CD4-positive, alpha-beta T cell treated with Interleukin-6 for 4 hours (primary cell): Measurements from ENCODE around the gene OTUD5.
"Not testable (repeated sequence)": the region's sequence is repeated elsewhere in the genome, so short reads cannot be mapped to it uniquely, and the experiment has no call there.

Experiments
- DNase-seq: peaks from one replicate; pipeline ENCODE4 v3.0.0-alpha.2; 2020; ENCODE audit warnings: mixed read lengths

Gene OTUD5

DNA sequence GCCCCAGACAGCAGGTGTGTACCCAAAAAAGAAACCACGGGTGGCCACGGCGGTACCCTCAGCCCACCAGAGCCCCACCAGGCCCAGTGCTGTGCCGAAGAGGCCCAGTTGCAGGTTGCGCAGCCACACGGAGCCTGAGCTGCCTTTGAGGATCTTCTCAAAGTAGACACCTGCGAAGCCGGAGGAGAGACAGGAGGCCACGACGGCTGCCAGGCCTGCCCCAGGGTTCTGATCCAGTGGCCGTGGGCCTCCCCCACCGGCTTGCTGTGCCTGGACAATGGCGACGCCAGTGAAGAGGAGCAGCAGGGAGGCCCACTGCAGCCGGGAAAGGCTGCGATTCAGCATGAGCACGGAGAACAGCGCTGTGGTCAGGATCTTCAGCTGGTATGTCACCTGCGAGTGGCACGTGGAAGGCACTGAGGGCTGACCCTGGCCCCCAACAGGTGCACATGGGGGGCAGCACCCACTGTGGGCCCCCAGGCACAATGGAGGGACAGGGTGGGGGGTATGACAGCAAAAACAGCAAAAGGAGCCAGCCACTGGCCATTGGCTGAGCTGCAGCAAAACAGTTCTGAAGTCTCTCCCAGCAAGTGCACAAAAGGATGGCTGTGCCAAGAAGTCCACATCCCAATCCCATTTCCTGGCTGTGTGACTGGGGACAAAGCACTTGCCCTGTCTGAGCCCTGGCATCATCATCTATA, 52.2 kb downstream of the OTUD5 start:
- no peak for DNase-seq

DNA sequence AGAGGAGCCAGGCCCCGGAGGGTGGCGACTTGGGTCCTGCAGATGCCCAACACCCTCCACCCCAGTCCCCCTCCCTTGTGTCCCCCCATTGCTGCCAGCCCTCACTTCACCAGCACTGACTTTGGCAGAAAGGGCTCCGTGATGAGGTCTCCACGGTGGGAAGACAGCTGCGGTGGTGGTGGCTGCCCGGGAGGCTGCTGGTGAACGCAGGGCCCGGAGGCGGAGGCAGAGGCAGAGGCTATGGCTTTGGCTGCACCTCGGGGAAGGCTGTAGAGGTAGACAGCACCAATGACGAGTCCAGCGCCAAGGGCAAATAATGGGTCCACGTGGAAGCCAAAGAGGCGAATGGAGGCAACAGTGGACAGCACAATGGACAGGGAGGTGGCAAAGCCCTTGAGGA, 52.8 kb downstream of the OTUD5 start:
- no peak for DNase-seq

DNA sequence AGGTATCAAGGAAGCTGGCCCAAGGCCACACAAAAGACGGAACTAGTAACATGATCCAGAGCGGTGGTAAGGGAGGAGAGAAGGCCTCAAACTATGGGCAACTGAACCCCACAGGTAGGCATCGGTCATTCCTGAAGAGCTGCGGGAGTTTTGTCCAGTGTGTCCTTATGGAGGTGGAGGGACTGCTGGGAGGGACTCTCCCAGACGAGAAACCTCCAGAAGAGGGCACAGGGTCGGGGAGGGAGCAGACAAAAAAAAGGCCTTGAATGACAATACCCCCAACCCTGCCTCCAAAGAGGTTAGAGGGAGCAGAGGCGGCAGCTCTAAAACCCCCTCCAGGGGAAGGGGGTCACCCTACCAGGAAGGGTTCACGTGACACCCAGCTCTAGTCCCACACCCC, 53.2 kb downstream of the OTUD5 start:
- DNase-seq, result no peak

DNA sequence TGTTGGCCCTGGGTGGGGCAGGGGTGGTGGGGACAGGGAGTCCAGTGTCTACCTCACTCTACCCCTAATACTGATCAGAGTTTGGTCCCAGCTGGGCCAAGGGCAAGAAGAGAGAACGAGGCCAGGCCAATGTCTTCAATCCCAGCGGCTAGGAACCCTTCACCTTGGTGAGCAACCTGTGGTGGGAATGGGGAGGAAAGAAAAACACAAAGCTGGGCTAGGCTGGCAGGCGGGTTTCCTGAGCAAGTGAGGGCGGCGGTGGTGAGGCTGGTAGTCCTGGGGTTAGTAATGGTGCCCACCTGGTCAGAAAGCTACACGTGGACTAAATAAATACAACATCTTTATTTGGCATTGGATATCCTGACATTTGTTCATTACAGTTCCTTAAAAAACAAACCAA, 54.1 kb downstream of the OTUD5 start:
- DNase-seq, result no peak

DNA sequence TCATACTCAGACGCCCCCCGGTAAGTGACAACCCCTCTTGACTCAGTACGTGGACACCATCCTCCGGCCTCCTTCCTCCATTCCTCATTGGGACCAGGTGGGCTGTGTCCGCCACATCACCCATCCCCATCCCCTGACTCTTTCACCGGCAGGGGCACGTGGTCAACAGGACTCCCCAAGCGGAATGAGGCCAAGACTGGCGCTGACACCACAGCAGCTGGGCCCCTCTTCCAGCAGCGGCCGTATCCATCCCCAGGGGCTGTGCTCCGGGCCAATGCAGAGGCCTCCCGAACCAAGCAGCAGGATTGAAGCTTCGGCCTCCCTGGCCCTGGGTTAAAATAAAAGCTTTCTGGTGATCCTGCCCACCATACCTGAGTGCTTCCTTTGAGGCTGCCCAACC, 54.6 kb downstream of the OTUD5 start:
- DNase-seq, result no peak

DNA sequence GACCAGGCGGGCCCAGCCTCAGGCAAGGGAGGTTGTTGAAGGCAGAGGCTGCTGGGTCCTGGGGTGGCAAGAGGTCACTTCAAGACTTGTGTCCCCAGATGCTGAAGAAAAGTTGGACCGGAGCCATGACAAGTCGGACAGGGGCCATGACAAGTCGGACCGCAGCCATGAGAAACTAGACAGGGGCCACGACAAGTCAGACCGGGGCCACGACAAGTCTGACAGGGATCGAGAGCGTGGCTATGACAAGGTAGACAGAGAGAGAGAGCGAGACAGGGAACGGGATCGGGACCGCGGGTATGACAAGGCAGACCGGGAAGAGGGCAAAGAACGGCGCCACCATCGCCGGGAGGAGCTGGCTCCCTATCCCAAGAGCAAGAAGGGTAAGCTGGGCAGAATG, 55.3 kb downstream of the OTUD5 start:
- no peak for DNase-seq

DNA sequence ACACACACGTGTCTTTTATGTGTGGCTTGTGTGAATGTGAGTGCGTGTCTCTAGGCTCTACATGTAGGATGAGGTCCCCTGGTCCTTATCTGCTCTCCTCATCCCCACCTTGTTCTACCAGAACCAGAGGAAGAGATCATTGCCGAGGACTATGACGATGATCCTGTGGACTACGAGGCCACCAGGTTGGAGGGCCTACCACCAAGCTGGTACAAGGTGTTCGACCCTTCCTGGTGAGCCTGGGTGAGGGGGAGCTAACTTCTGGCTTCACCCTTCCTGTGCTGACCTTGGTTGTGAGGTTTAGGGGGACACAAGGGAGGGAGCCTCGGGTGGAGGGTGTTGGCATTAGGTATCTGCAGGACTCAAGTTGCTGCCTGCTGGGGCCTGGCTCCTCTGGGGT, 56.3 kb downstream of the OTUD5 start:
- DNase-seq, result no peak

DNA sequence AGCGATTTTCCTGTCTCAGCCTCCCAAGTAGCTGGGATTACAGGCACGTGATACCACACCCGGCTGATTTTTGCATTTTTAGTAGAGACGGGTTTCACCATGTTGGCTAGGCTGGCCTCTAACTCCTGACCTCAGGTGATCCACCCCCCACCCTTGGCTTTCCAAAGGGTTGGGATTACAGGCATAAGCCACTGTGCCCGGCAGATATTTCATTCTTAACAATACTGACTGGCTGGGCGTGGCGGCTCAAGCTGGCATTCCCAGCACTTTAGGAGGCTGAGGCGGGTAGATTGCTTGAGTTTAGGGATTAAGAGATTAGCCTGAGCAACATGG, 58.4 kb downstream of the OTUD5 start:
- DNase-seq, result no peak

DNA sequence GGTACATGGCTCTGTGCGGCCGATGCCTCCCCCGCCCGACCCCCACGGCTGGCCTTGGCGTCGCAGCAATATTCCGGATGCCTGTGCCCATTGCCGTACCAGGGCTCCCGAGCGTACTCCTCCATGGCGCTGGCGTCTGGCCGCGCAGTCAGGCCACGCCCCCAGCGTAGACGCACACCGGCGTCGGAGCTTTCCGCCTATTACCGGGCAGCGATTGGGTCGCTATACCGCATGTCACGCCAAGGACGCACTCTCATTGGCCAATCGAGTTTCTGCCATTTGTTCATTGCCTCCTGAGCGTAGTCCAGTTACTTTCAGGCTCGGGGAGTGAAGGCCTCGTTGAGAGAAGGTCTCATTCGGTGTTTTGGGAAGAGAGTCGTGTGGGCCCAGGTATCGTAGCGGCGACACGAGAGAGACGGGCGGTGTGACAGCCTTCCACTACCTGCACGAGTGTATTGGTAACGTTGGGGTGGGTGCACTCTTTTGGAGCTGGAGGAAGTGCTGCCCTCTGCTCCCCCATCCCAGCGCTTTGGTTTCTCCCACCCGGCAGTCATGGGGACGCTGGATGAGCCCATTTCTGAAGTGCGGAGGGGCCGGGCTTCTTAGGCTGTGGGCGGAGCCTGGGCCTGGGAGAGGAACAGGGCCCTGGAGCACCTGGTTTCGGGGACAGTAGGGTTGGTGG, 59.6 kb downstream of the OTUD5 start, which contains the start of the genes PQBP1 and TIMM17B:
TSS of gene PQBP1 (plus strand) at position 306 of the 682 bp plus-strand sequence. CDS start 580 bp downstream, outside the sequence.
TSS of gene TIMM17B (minus strand) at position 144 of the 682 bp plus-strand sequence. CDS start at position 125, 19 bp downstream.
- peak; percentile 89 for DNase-seq

DNA sequence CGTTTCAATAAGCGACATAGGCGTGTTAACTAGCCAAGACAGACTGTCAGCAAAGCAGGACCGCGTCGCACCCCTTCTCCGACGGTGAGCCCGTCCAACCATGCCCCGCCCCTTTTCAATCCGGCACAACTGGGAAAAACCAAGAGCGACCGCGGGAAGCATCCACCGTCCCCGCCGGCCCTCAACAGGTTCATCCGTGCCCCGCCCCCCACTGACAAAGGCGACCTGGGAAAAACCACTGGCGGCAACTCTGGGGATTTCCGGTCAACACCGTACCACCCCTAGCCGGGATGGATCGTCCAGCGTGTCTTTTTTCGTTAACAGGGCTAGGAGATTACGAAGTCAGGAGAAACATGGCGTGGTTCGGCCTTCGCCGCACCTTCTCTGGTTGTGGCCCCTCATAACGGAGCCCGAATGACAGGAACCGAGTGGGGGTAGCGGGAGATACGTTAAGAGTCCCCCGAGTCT, 60.2 kb downstream of the OTUD5 start:
- DNase-seq, result peak; percentile 60

DNA sequence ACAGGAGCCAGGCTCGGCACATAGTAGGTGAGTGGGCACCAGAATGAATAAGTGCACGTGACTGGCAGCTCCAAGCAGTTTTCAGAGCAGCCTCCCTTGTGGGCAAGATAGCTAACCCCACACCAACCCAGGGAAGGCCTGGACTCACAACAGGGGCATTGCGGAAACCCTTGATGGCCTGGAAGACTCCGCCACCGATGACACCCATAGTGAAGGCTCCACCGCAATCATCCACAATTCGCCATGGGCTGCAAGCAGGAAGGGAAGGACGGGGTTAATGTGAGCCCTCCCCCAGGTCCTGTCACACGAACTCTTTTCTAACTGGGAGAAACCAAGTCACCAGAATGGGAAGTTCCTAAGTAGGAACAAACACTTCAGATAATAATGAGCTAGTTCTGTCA, 60.8 kb downstream of the OTUD5 start:
- no peak for DNase-seq

DNA sequence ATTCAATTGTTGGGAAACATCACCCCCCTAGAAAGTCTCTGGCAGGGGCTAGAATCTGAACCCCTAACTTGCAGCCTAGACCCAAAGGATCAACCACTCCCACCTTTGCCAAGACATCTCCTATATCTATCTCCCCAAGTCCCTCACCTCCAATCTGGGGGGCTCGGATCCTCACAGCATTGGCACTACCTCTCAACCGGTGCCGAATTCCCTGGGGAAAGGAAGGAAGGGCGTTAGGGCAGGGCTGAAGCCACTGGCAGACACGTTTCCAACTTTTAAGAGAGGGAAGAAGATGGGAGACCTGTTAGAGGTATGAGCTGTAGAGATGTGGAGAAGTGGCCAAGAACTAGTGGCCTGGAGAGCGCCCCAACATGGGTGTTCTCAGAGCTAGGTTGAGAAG, 62.5 kb downstream of the OTUD5 start:
- DNase-seq, result no peak

DNA sequence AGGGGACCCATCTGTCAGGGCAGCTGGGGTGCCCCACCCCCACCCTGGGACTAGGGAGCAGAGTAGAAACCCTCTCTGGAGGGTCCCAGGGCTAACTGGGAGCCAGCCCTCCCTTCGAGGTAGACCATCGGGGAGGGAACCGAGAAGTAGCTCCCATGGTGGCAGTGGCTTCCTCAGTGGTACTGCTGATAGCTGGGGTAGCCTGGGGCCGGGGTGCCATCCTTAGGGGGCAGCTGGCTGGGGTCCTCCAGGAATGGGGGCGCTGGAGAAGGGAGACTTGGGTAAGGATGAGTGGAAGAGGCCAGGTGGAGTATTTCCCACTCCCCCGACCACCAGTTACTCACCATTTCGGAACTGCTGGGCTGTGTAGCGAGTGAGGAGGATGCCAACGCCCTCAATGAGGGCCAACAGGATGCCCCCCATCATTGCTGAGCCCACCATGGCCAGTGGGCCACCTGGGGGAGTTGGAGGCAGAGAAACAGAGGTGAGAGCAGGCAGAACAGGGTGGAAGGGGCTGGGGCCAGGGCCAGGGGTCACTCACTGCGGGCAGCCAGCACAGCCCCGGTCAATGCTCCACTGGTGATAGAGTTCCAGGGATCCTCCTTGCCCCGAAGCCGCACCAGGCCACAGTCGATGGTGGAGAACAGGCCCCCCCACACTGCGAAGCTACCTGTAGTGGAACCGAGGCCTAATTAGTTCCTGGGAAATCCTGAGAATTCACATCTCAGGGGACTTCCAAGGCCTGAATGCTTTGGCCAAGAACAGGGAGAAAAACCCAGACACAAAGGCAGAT, 63.7 kb downstream of the OTUD5 start:
- DNase-seq, result no peak

DNA sequence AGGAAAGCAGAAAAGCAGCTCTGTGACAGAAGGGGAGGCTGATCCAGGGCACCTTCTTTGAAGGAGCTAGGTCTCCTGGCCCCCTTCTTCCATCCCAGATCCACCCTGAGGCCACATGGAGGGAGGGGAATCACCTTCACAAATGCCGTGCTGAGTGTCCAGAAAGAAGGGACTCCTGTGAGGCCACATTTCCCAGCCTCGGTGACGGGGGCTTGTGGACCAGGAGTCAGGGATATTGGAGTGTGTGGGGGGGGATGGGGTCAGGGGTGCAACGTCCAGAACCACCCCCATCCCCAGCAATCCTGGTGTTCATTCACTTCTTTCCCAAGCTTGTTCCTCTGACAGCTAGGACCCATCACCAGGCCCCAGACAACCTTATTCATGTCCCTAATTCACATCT, 64.5 kb downstream of the OTUD5 start:
- DNase-seq, result no peak

DNA sequence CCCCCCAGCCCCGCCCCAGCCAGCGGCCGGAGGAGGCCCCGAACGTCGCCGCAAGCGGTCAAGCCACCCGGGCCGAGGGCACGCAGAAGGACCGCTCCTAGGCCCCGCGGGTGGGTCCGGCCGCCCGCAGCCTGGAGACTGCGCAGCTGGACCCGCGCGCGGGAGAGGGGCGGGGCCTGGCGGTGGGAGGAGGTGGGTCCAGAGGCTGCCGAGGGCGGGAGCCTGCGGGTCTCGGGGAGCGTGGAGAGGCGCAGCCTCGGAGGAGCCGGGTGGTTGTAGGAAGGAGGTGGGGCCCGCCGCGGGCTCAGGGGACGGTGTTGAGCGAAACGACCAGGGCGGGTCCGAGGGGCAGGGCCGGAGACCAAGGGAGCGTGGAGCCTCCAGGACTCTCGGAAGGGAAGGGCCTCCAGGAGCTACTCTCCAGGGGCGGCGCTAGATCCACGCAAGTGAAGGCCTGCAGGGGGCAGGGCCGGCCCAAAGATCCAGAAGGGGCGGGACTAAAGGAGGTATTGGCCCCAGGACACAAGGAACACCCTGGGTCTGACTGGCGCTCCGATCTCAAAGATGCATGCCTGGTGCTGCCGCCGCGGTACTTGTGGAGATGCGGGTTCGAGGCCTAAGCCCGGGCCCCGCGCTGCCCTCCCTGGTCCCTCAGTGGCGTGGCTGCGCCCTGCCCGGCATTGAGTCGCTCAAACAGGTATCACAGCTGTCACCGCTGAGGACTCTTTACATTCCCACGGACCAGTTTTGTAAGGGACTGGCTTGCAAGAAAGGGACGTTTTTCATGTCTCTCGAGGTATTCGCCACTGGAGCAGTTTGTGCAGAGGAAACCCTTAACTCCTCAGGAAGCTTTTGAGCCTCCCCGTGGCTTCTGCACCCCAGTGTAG, 65.8 kb downstream of the OTUD5 start:
- DNase-seq, result peak; percentile 82

DNA sequence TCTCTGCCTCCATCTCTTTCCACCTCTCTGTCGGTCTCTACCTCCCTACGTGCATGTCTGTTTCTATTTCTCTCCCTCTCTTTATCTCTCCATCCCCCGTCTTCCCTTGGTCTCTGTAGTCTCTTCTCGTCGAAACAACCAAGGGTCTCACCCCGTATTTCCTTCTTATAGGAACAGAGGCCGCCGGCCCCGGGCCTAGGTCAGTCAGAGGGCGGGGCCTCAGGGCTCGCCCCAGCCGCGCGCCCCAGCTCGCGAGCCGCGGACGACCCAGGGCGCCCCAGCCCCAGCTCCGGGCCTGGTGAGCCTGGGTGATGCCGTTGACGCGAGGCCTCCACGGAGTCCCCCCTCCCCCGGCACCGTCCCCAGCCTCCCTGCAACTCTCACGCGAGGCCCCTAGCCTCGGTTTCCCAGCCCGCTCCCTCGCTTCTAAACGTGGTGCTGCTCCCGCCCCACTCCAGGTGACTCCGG, 66.4 kb downstream of the OTUD5 start:
- DNase-seq, result peak; percentile 26

DNA sequence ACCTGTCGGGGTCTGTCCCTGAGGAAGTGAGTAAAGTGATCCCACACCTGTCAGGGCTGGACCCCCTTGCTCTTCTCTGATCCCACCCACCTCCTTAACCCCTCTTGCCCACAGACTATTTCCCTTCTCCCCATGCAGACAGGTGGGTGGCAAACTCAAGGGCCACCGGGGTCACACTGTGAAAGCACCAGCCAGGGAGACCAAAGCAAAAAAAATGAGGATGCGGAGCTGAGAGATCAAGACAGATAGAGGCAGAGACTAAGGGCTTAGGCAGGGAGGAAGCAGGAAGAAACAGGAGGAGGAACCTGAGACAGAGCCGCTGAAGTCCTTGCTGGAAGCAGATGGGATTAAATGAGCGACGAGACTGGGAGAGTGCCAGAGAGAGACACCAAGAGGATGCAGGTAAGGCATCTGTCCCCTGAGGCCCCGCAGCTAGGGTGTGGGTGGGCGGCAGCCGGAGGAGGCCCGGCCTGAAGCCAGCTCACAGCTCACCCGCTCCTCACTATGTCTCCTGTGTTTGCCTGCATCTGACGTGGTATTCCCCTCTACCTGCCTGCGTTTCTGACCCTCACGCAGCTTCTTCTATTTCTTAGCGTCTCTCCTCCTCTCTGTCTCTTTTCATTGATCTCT, 67.0 kb downstream of the OTUD5 start:
- DNase-seq, result no peak

DNA sequence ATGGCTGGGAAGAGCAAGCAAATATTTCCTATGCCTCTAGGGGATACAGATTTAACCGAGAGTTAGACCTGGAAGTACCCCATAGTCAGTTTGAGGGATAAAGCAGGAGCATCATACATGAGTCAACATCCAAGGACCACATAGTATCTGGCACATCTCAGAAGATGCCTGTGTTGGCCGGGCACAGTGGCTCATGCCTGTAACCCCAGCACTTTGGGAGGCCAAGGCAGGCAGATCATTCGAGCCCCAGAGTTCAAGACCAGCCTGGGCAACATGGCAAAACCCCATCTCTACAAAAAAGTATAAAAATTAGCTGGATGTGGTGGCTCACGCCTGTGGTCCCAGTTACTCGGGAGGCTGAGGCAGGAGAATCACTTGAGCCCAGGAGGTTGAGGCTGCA, 70.8 kb downstream of the OTUD5 start:
- not testable (repeated sequence) for DNase-seq

DNA sequence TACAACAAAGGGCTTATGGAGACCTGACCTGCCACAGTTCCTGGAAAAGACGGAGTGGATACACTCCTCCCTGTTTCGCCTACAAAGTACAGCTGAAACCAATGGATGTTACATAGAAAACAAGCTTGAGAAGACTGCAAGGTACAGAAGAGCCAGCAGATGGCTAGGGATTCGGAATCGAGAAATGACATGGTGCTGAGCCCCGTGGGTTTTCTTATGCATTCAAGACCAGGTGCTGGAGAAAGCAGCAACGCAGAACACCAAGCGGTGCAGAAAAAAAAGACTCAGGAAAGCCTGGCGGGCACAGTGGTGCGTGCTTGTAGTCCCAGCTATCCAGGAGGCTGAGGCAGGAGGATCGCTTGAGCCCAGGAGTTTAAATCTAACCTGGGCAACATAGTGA, 73.7 kb downstream of the OTUD5 start:
- no peak for DNase-seq

DNA sequence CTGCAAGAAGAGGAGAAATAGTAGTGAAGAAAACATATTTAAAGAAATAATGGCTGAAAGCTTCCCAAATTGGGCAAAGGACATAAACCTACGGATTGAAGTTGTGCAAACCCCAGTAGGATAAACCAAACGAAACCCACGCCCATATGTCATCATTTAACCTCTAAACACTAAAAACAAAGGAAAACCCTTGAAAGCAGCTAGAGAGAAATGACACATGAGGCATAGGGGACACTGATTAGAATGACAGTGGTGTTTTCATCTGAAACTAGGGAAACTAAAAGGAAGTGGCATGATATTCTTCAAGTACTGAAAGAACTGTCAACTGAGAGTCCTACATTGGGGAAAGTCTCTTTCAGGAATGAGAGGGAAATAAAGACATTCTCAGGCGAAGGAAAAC, 80.5 kb downstream of the OTUD5 start:
- DNase-seq, result not testable (repeated sequence)
